IMR-90 (cell line): ENCODE data around the gene NALF2. TPM values are rescaled to one million over a fixed set of nuclear protein-coding genes. Genes with fewer than 3 reads are reported as not detected.

Source experiments
- ATAC-seq: fragments of 200-7000 bp; cut with Tn5 transposase; 2 replicates; pipeline ENCODE4 v1.9.1; 2020; ENCODE audit warnings: low read depth, mild to moderate bottlenecking, moderate library complexity
- BruUV-seq: library from RNA; stranded (reverse); fragments of 400-500 nt; replicated peaks from 2 replicates; lab custom pipeline; 2021; lab: Mats Ljungman, UMichigan
- CTCF ChIA-PET: fragments of 300-600 bp; formaldehyde crosslinking; extraction: SDS; loops from one replicate; lab custom pipeline; 2021; ENCODE audit warnings: antibody characterized with exemption; lab: Yijun Ruan, JAX
- POLR2A ChIA-PET: fragments of 300-600 bp; sonication (Branson Sonifier 250); formaldehyde crosslinking; loops from one replicate; lab custom pipeline; 2022; ENCODE audit warnings: antibody characterized with exemption; ENCODE audit not compliant: unreplicated experiment; lab: Charles Lee
- DNase-seq: peaks from one replicate; pipeline ENCODE4 v3.0.0; 2013
- H2AFZ ChIP-seq: replicated peaks from 2 replicates; pipeline ENCODE3; 2013; ENCODE audit warnings: low read length, mild to moderate bottlenecking; ENCODE audit not compliant: poor library complexity
- H2AK5ac ChIP-seq: 2 replicates; pipeline ENCODE4 v1.6.1; 2013; ENCODE audit warnings: low read depth, low read length, inconsistent platforms
- H2AK9ac ChIP-seq: replicated peaks from 2 replicates; pipeline ENCODE3; 2013; ENCODE audit warnings: mild to moderate bottlenecking, low read depth, low read length, moderate library complexity; ENCODE audit not compliant: poor library complexity
- H2BK120ac ChIP-seq: 2 replicates; pipeline ENCODE4 v1.6.1; 2013; ENCODE audit warnings: low read depth, low read length, inconsistent platforms
- H2BK15ac ChIP-seq: 3 replicates; pipeline ENCODE4 v1.6.1; 2013; ENCODE audit warnings: low read depth, low read length, inconsistent platforms
- H2BK20ac ChIP-seq: 2 replicates; pipeline ENCODE4 v1.6.1; 2013; ENCODE audit warnings: low read depth, mild to moderate bottlenecking, inconsistent platforms, low read length, moderate library complexity
- H2BK5ac ChIP-seq: 2 replicates; pipeline ENCODE4 v1.6.1; 2013; ENCODE audit warnings: mild to moderate bottlenecking, low read depth, low read length, inconsistent platforms; ENCODE audit not compliant: poor library complexity, severe bottlenecking
- H3K14ac ChIP-seq: replicated peaks from 2 replicates; pipeline ENCODE4 v1.6.1; 2013; ENCODE audit warnings: low read depth, low read length, inconsistent platforms
- H3K18ac ChIP-seq: 2 replicates; pipeline ENCODE4 v1.6.1; 2013; ENCODE audit warnings: low read depth, low read length, control low read depth
- H3K23ac ChIP-seq: 2 replicates; pipeline ENCODE4 v1.6.1; 2013; ENCODE audit warnings: low read depth, low read length, inconsistent platforms
- H3K27ac ChIP-seq: 2 replicates; pipeline ENCODE4 v1.5.1; 2013; ENCODE audit warnings: mild to moderate bottlenecking, control low read depth, low read length; ENCODE audit not compliant: insufficient read depth
- H3K27me3 ChIP-seq: 2 replicates; pipeline ENCODE4 v1.6.1; 2013; ENCODE audit warnings: low read length; ENCODE audit not compliant: control insufficient read depth, insufficient read depth
- H3K36me3 ChIP-seq: 2 replicates; pipeline ENCODE4 v1.6.1; 2013; ENCODE audit warnings: low read length, mixed read lengths; ENCODE audit not compliant: control insufficient read depth, insufficient read depth
- H3K4ac ChIP-seq: 2 replicates; pipeline ENCODE4 v1.6.1; 2013; ENCODE audit warnings: low read depth, low read length, inconsistent platforms
- H3K4me1 ChIP-seq: 2 replicates; pipeline ENCODE4 v1.6.1; 2013; ENCODE audit warnings: low read length, mixed read lengths; ENCODE audit not compliant: control insufficient read depth, insufficient read depth
- H3K4me2 ChIP-seq: 2 replicates; pipeline ENCODE4 v1.6.1; 2013; ENCODE audit warnings: low read depth, mild to moderate bottlenecking, control low read depth, low read length, moderate library complexity
- H3K4me3 ChIP-seq: 2 replicates; pipeline ENCODE4 v1.5.1; 2013; ENCODE audit warnings: low read depth, mild to moderate bottlenecking, control low read depth, low read length, moderate library complexity; ENCODE audit not compliant: insufficient read depth
- H3K56ac ChIP-seq: 2 replicates; pipeline ENCODE4 v1.6.1; 2013; ENCODE audit warnings: low read length, inconsistent platforms; ENCODE audit not compliant: insufficient read depth; ENCODE audit errors: extremely low read depth
- H3K79me1 ChIP-seq, 2 experiments: 2 replicates each; pipeline ENCODE4 v1.6.1; 2013; ENCODE audit warnings: low read length in 2 of 2, inconsistent platforms in 1 of 2, low read depth in 1 of 2
- H3K9ac ChIP-seq: 2 replicates; pipeline ENCODE4 v1.6.1; 2013; ENCODE audit warnings: low read depth, low read length, control low read depth
- H3K9me1 ChIP-seq: 2 replicates; pipeline ENCODE4 v1.6.1; 2013; ENCODE audit warnings: low read length, inconsistent platforms; ENCODE audit not compliant: insufficient read depth
- H3K9me3 ChIP-seq: 2 replicates; pipeline ENCODE4 v1.6.1; 2013; ENCODE audit warnings: low read length; ENCODE audit not compliant: control insufficient read depth, insufficient read depth
- H4K20me1 ChIP-seq: 2 replicates; pipeline ENCODE4 v1.6.1; 2013; ENCODE audit warnings: low read length, inconsistent platforms; ENCODE audit not compliant: insufficient read depth
- H4K5ac ChIP-seq: 2 replicates; pipeline ENCODE4 v1.6.1; 2013; ENCODE audit warnings: mild to moderate bottlenecking, low read depth, low read length, control low read depth
- H4K8ac ChIP-seq, 2 experiments: 2 replicates each; pipeline ENCODE4 v1.6.1; 2013; ENCODE audit warnings: low read depth in 2 of 2, low read length in 2 of 2, control low read depth in 1 of 2, inconsistent platforms in 1 of 2
- H4K91ac ChIP-seq: 2 replicates; pipeline ENCODE4 v1.6.1; 2013; ENCODE audit warnings: low read depth, low read length, inconsistent platforms; ENCODE audit not compliant: insufficient read depth
- BHLHE40 ChIP-seq: fragments of 150-350 bp; IDR thresholded peaks from 2 replicates; pipeline ENCODE4 v1.6.1; 2016; ENCODE audit warnings: mild to moderate bottlenecking, low read depth, low read length
- CEBPB ChIP-seq: IDR thresholded peaks from 2 replicates; pipeline ENCODE4 v1.6.1; 2012; ENCODE audit warnings: low read depth, low read length, improper control_type of control experiment
- CHD1 ChIP-seq: IDR thresholded peaks from 2 replicates; pipeline ENCODE4 v1.6.1; 2012; ENCODE audit warnings: low read depth, low read length, improper control_type of control experiment
- FOS ChIP-seq: fragments of 150-350 bp; IDR thresholded peaks from 2 replicates; pipeline ENCODE4 v1.6.1; 2016; ENCODE audit warnings: low read depth, low read length
- MAFK ChIP-seq: IDR thresholded peaks from 2 replicates; pipeline ENCODE4 v1.6.1; 2012; ENCODE audit warnings: low read depth, low read length, improper control_type of control experiment
- MAZ ChIP-seq: IDR thresholded peaks from 2 replicates; pipeline ENCODE4 v1.6.1; 2012; ENCODE audit warnings: low read depth, mild to moderate bottlenecking, low read length, improper control_type of control experiment, moderate library complexity, borderline replicate concordance
- MXI1 ChIP-seq: IDR thresholded peaks from 2 replicates; pipeline ENCODE4 v1.6.1; 2012; ENCODE audit warnings: low read depth, mild to moderate bottlenecking, low read length, moderate library complexity, borderline replicate concordance
- NFE2L2 ChIP-seq: fragments of 150-350 bp; IDR thresholded peaks from 2 replicates; pipeline ENCODE4 v1.6.1; 2016; ENCODE audit warnings: low read depth, mild to moderate bottlenecking, low read length
- RAD21 ChIP-seq: IDR thresholded peaks from 2 replicates; pipeline ENCODE4 v1.6.1; 2012; ENCODE audit warnings: low read length, improper control_type of control experiment
- RCOR1 ChIP-seq: IDR thresholded peaks from 2 replicates; pipeline ENCODE4 v1.6.1; 2012; ENCODE audit warnings: mild to moderate bottlenecking, low read length, improper control_type of control experiment; ENCODE audit not compliant: insufficient replicate concordance
- SMC3 ChIP-seq: fragments of 150-350 bp; IDR thresholded peaks from 2 replicates; pipeline ENCODE4 v1.6.1; 2016; ENCODE audit warnings: low read depth, mild to moderate bottlenecking, antibody characterized with exemption, low read length, moderate library complexity
- WGBS, 2 experiments: methylation state at CpG; one replicate each; pipeline versions ENCODE4 v1.1.5 to v1.1.7; 2013; ENCODE audit warnings: missing lambda C conversion rate in 2 of 2; ENCODE audit not compliant: insufficient read length in 1 of 2; ENCODE audit errors: extremely low coverage in 2 of 2; 5-methylcytosine and 5-hydroxymethylcytosine counted together
- dilution Hi-C: fragments of 300-500 bp; cut with HindIII; formaldehyde crosslinking; loops from one replicate; pipeline ENCODE4 v1.14.3; 2018; ENCODE audit warnings: low sequenced_read_pairs; ENCODE audit not compliant: unreplicated experiment
- in situ Hi-C: fragments of 300-500 bp; cut with MboI; formaldehyde crosslinking; loops from 3 replicates; pipeline ENCODE4 v1.14.3; 2019; ENCODE audit warnings: low sequenced_read_pairs, inconsistent platforms, mixed read lengths
- intact Hi-C: fragments of 100-400 bp; cut with micrococcal nuclease; formaldehyde crosslinking; loops from 2 replicates; pipeline ENCODE4 v1.10.0; 2022
- polyA plus RNA-seq, 3 experiments: library from polyadenylated mRNA; depleted of rRNA; stranded (reverse); fragments of >200 nt; gene quantifications; 2 replicates each; pipeline ENCODE4 v1.2.3, GENCODE V29; 2012; ENCODE audit warnings: low replicate concordance in 1 of 3
- total RNA-seq: library from RNA; depleted of rRNA; stranded (reverse); fragments of >200 nt; gene quantifications from 2 replicates; pipeline ENCODE4 v1.2.3, GENCODE V29; 2012
- TF ChIP-seq, protein P1 (sequence below): fragments of 150-350 bp; IDR thresholded peaks from 2 replicates; pipeline ENCODE4 v1.6.1; 2016; ENCODE audit warnings: low read depth, mild to moderate bottlenecking, low read length, moderate library complexity, borderline replicate concordance
- TF ChIP-seq, protein P2 (sequence below): fragments of 150-350 bp; IDR thresholded peaks from 2 replicates; pipeline ENCODE4 v1.6.1; 2017; ENCODE audit warnings: mild to moderate bottlenecking, antibody characterized with exemption, low read length, low read depth
- TF ChIP-seq, protein P3 (sequence below): conservative IDR thresholded peaks from 2 replicates; pipeline ENCODE4 v1.5.1; 2012; ENCODE audit warnings: mild to moderate bottlenecking, low read depth, low read length, improper control_type of control experiment

Gene NALF2
- total and polyA plus RNA-seq, 2 of the 4 experiments (the other 2 are of a cell fraction): not detected

DNA sequence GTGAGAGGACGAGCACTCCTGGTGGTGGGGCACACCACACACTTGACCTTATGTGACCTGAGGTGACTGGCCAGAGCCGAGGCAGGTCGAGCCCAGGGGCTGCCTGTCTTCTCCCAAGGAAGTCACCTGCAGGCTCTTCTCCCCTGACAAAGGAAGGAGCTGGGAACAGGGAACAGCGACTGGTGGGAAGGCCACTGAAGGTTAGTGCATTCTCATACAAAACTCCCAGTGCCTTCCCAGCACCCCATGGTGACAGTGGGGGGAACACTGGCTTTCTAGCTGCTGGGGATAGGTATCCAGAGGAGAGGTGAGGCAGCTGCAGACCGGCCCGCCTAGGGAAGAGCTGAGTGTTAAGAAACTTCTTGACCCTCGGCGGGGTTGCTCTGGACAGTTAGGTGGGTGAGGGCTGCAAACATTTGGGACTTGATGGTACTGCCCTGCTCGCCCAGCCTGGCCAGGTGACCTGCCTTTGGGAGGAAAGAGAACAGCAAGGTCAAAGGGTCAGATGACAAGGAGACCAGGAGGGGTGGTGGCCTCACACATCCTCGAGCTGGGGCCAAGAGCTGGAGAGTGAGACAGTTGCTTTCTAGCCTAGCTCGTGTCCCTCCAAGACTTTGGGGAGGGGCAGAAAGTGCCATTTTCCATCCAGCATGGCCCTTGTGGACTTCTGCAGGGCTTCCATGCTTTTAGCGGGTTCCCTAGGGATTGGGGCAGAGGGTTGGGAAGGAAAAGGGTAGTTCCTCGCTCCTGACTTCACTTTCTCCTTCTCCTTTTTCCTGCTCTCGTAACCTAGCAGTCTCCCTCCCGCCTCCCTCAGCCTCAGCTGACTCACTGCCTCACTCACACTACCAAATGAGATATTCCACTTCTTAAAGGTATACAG is 2.7 kb downstream of the NALF2 start:
- no peak overlapping the region for H3K4me2 ChIP-seq
- H3K56ac ChIP-seq: no peak overlapping the region
- H2BK15ac ChIP-seq: no peak overlapping the region
- no peak overlapping the region for H3K14ac ChIP-seq
- no peak overlapping the region for H3K4ac ChIP-seq
- no peak overlapping the region for H3K18ac ChIP-seq
- dilution Hi-C loops: no loop called here
- DNase-seq (no peak), ATAC-seq (no peak)
- H4K91ac ChIP-seq: no peak overlapping the region
- no peak overlapping the region for H2AFZ ChIP-seq
- in situ Hi-C loops: no loop called here
- H3K27me3 ChIP-seq: peaks cover 26% of the 10 kb centered on the region
- no peaks in the 10 kb centered on the region for H3K4me1 ChIP-seq
- no peak overlapping the region for H2BK120ac ChIP-seq
- H4K8ac ChIP-seq: no peak overlapping the region
- ChIA-PET POLR2A (no interaction called here), CTCF (no interaction called here)
- no TSS peak for BruUV-seq
- H3K9me3 ChIP-seq: peaks cover 2% of the 10 kb centered on the region; the same call in 1 of the 2 replicates
- no peak overlapping the region for H3K9ac ChIP-seq
- H3K9me1 ChIP-seq: no peaks in the 10 kb centered on the region
- 49% methylated on average over 7 of the region's 15 CpGs; no CpG with 5 or more reads in 1 of the 2 experiments for WGBS, 2 experiments
- H2AK9ac ChIP-seq: no peak overlapping the region
- no peak overlapping the region for H3K27ac ChIP-seq
- H3K36me3 ChIP-seq: no peaks in the 10 kb centered on the region
- H2AK5ac ChIP-seq: no peak overlapping the region
- no peak overlapping the region for H3K23ac ChIP-seq
- no peak overlapping the region for H3K4me3 ChIP-seq
- H2BK5ac ChIP-seq: no peak overlapping the region
- H4K5ac ChIP-seq: no peak overlapping the region
- no peaks in the 10 kb centered on the region for H4K20me1 ChIP-seq
- H3K79me1 ChIP-seq: no peaks in the 10 kb centered on the region
- intact Hi-C loops: no loop called here
- H2BK20ac ChIP-seq: no peak overlapping the region
- TF ChIP-seq CHD1 (no peak), CEBPB (no peak), BHLHE40 (no peak), MXI1 (no peak), MAFK (no peak), MAZ (no peak), RAD21 (no peak), SMC3 (no peak), NFE2L2 (no peak), RCOR1 (no peak), FOS (no peak)
- TF ChIP-seq, protein P1, sequence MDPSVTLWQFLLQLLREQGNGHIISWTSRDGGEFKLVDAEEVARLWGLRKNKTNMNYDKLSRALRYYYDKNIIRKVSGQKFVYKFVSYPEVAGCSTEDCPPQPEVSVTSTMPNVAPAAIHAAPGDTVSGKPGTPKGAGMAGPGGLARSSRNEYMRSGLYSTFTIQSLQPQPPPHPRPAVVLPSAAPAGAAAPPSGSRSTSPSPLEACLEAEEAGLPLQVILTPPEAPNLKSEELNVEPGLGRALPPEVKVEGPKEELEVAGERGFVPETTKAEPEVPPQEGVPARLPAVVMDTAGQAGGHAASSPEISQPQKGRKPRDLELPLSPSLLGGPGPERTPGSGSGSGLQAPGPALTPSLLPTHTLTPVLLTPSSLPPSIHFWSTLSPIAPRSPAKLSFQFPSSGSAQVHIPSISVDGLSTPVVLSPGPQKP: no peak
- TF ChIP-seq, protein P2, sequence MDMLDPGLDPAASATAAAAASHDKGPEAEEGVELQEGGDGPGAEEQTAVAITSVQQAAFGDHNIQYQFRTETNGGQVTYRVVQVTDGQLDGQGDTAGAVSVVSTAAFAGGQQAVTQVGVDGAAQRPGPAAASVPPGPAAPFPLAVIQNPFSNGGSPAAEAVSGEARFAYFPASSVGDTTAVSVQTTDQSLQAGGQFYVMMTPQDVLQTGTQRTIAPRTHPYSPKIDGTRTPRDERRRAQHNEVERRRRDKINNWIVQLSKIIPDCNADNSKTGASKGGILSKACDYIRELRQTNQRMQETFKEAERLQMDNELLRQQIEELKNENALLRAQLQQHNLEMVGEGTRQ: no peak
- TF ChIP-seq, protein P3, sequence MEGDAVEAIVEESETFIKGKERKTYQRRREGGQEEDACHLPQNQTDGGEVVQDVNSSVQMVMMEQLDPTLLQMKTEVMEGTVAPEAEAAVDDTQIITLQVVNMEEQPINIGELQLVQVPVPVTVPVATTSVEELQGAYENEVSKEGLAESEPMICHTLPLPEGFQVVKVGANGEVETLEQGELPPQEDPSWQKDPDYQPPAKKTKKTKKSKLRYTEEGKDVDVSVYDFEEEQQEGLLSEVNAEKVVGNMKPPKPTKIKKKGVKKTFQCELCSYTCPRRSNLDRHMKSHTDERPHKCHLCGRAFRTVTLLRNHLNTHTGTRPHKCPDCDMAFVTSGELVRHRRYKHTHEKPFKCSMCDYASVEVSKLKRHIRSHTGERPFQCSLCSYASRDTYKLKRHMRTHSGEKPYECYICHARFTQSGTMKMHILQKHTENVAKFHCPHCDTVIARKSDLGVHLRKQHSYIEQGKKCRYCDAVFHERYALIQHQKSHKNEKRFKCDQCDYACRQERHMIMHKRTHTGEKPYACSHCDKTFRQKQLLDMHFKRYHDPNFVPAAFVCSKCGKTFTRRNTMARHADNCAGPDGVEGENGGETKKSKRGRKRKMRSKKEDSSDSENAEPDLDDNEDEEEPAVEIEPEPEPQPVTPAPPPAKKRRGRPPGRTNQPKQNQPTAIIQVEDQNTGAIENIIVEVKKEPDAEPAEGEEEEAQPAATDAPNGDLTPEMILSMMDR: no peak
